CD4-positive, alpha-beta memory T cell (primary cell): ENCODE data around the gene OGFOD3. TPM values are rescaled to one million over a fixed set of nuclear protein-coding genes. Genes with fewer than 3 reads are reported as not detected.

Source experiments
- CTCF ChIA-PET: fragments of 350-600 bp; sonication (Branson Sonifier 250); formaldehyde crosslinking; loops from one replicate; lab custom pipeline; 2021; ENCODE audit warnings: inconsistent platforms; ENCODE audit not compliant: partially characterized antibody; lab: Charles Lee
- POLR2A ChIA-PET: fragments of 350-600 bp; sonication (Branson Sonifier 250); formaldehyde crosslinking; loops from one replicate; lab custom pipeline; 2021; ENCODE audit not compliant: partially characterized antibody; lab: Charles Lee
- DNase-seq, 5 donors: peaks; one replicate each; pipeline versions ENCODE4 v3.0.0 to v3.0.0-alpha.2; 2020 to 2022; ENCODE audit warnings: mixed read lengths in 1 of 5
- H3K27ac ChIP-seq: one replicate; pipeline ENCODE4 v1.7.0; 2013; ENCODE audit warnings: low read depth, low read length
- H3K27me3 ChIP-seq: 2 replicates; pipeline ENCODE4 v1.7.0; 2013; ENCODE audit warnings: mild to moderate bottlenecking, low read length, moderate library complexity; ENCODE audit not compliant: insufficient read depth
- H3K36me3 ChIP-seq: 2 replicates; pipeline ENCODE4 v1.7.0; 2013; ENCODE audit warnings: mild to moderate bottlenecking, low read length, moderate library complexity; ENCODE audit not compliant: insufficient read depth
- H3K4me1 ChIP-seq: 2 replicates; pipeline ENCODE4 v1.7.0; 2013; ENCODE audit warnings: mild to moderate bottlenecking, low read length, moderate library complexity; ENCODE audit not compliant: insufficient read depth
- H3K4me3 ChIP-seq, 2 donors: one replicate each; pipeline ENCODE4 v1.7.0; 2013; ENCODE audit warnings: low read length in 2 of 2, mild to moderate bottlenecking in 1 of 2
- H3K9me3 ChIP-seq, 2 donors: one replicate each; pipeline ENCODE4 v1.7.0; 2013; ENCODE audit warnings: low read length in 2 of 2, control low read depth in 1 of 2; ENCODE audit not compliant: control insufficient read depth in 1 of 2
- H3K27ac Mint-ChIP-seq, 7 donors: one replicate each; pipeline ENCODE4 v1.8.0; 2020 to 2021; ENCODE audit warnings: mixed read lengths in 7 of 7, mild to moderate bottlenecking in 6 of 7, inconsistent platforms in 3 of 7, moderate library complexity in 3 of 7
- H3K27me3 Mint-ChIP-seq, 2 donors: one replicate each; pipeline ENCODE4 v1.8.0; 2020 to 2021; ENCODE audit warnings: mixed read lengths in 2 of 2
- H3K36me3 Mint-ChIP-seq, 2 donors: one replicate each; pipeline ENCODE4 v1.8.0; 2020 to 2021; ENCODE audit warnings: mixed read lengths in 2 of 2, inconsistent platforms in 1 of 2, mild to moderate bottlenecking in 1 of 2
- H3K4me1 Mint-ChIP-seq, 4 donors: one replicate each; pipeline ENCODE4 v1.8.0; 2020 to 2021; ENCODE audit warnings: mixed read lengths in 4 of 4, mild to moderate bottlenecking in 1 of 4
- H3K4me3 Mint-ChIP-seq, 8 donors: one replicate each; pipeline ENCODE4 v1.8.0; 2020 to 2021; ENCODE audit warnings: mixed read lengths in 8 of 8, mild to moderate bottlenecking in 7 of 8, moderate library complexity in 6 of 8, inconsistent platforms in 3 of 8
- H3K9me3 Mint-ChIP-seq, 8 donors: one replicate each; pipeline ENCODE4 v1.8.0; 2020 to 2021; ENCODE audit warnings: mixed read lengths in 8 of 8, mild to moderate bottlenecking in 5 of 8, inconsistent platforms in 3 of 8, moderate library complexity in 1 of 8
- intact Hi-C: fragments of 100-400 bp; cut with micrococcal nuclease; formaldehyde crosslinking; loops from one replicate; pipeline ENCODE4 v1.15.1; 2023
- polyA plus RNA-seq, 2 donors: library from polyadenylated mRNA; unstranded; fragments of 300-500 nt; fragmentation: Illumina TruSeq; gene quantifications; one replicate each; pipeline ENCODE4 v1.2.3, GENCODE V29; 2021
- total RNA-seq, 2 experiments: library from RNA; stranded (reverse); gene quantifications; one replicate each; pipeline ENCODE4 v1.2.3, GENCODE V29; 2021

OGFOD3 gene
- total and polyA plus RNA-seq, 4 experiments from 2014 or later = 23.4 to 36.1 (median 29.5) TPM

- Mint-ChIP-seq H3K27ac (peak overlapping the region in 1 of 7 donors; percentile 77), H3K4me1 (peaks cover 0 to 21% (median 4%) of the 10 kb centered on the region in 4 donors), H3K9me3 (no peaks in the 10 kb centered on the region), H3K4me3 (no peak overlapping the region), H3K36me3 (peaks cover 0 to 15% of the 10 kb centered on the region in 2 donors), H3K27me3 (no peaks in the 10 kb centered on the region)
- intact Hi-C loops = no loop called here
- Histone ChIP-seq H3K27me3 (no peaks in the 10 kb centered on the region), H3K27ac (no peak overlapping the region), H3K36me3 (peaks cover 21% of the 10 kb centered on the region), H3K4me3 (no peak overlapping the region), H3K4me1 (peaks cover 9% of the 10 kb centered on the region), H3K9me3 (no peaks in the 10 kb centered on the region)
- DNase-seq = no peak
- POLR2A ChIA-PET = interaction anchor here (1.1 to 1.5 kb wide), 2 partner anchors 11 to 19 kb away, joined by 4 to 8 read pairs; no protein-coding TSS in a partner anchor
- CTCF ChIA-PET = no interaction called here
Observed at GRCh38 chr17:82438401-82439193, 20.2 kb upstream of the OGFOD3 start.

- Histone ChIP-seq H3K27ac (no peak overlapping the region), H3K36me3 (peaks cover 9% of the 10 kb centered on the region), H3K9me3 (no peaks in the 10 kb centered on the region), H3K4me3 (no peak overlapping the region), H3K4me1 (peaks cover 9% of the 10 kb centered on the region), H3K27me3 (no peaks in the 10 kb centered on the region)
- peaks cover 0 to 20% (median 4%) of the 10 kb centered on the region in 4 donors for H3K4me1 Mint-ChIP-seq
- H3K27ac Mint-ChIP-seq = no peak overlapping the region
- POLR2A ChIA-PET = no interaction called here
- no peak for DNase-seq
- H3K9me3 Mint-ChIP-seq = no peaks in the 10 kb centered on the region
- CTCF ChIA-PET = no interaction called here
- no peaks in the 10 kb centered on the region for H3K27me3 Mint-ChIP-seq
- H3K36me3 Mint-ChIP-seq = peaks cover 0 to 7% of the 10 kb centered on the region in 2 donors
- intact Hi-C loops = no loop called here
- H3K4me3 Mint-ChIP-seq = no peak overlapping the region
Observed at GRCh38 chr17:82437325-82437668, 18.9 kb upstream of the OGFOD3 start.

- Mint-ChIP-seq H3K4me1 (peaks cover 0 to 20% (median 4%) of the 10 kb centered on the region in 4 donors), H3K9me3 (no peaks in the 10 kb centered on the region), H3K4me3 (no peak overlapping the region), H3K36me3 (peaks cover 0 to 7% of the 10 kb centered on the region in 2 donors), H3K27me3 (no peaks in the 10 kb centered on the region), H3K27ac (no peak overlapping the region)
- no peak overlapping the region for H3K27ac ChIP-seq
- no peak overlapping the region for H3K4me3 ChIP-seq
- H3K27me3 ChIP-seq = no peaks in the 10 kb centered on the region
- no peaks in the 10 kb centered on the region for H3K9me3 ChIP-seq
- H3K36me3 ChIP-seq = peaks cover 6% of the 10 kb centered on the region
- ChIA-PET POLR2A (interaction anchor here (1.1 kb wide), 1 partner anchor 13 kb away, joined by 7 read pairs; no protein-coding TSS in a partner anchor), CTCF (no interaction called here)
- intact Hi-C loops = no loop called here
- H3K4me1 ChIP-seq = peaks cover 9% of the 10 kb centered on the region
- no peak for DNase-seq
Observed at GRCh38 chr17:82436601-82437324, 18.4 kb upstream of the OGFOD3 start.

- no peak overlapping the region for H3K27ac Mint-ChIP-seq
- H3K4me3 ChIP-seq = no peak overlapping the region
- H3K9me3 ChIP-seq = no peaks in the 10 kb centered on the region
- peaks cover 9% of the 10 kb centered on the region for H3K4me1 ChIP-seq
- H3K36me3 ChIP-seq = peaks cover 5% of the 10 kb centered on the region
- no peak overlapping the region for H3K27ac ChIP-seq
- POLR2A ChIA-PET = interaction anchor here (1.1 kb wide), 2 partner anchors 8 to 13 kb away, joined by 4 to 7 read pairs; no protein-coding TSS in a partner anchor
- no peak overlapping the region for H3K4me3 Mint-ChIP-seq
- H3K9me3 Mint-ChIP-seq = no peaks in the 10 kb centered on the region
- DNase-seq = no peak
- H3K27me3 Mint-ChIP-seq = no peaks in the 10 kb centered on the region
- H3K27me3 ChIP-seq = no peaks in the 10 kb centered on the region
- H3K36me3 Mint-ChIP-seq = peaks cover 0 to 6% of the 10 kb centered on the region in 2 donors
- intact Hi-C loops = no loop called here
- H3K4me1 Mint-ChIP-seq = peaks cover 0 to 20% (median 4%) of the 10 kb centered on the region in 4 donors
- CTCF ChIA-PET = no interaction called here
Observed at GRCh38 chr17:82435601-82436583, 17.5 kb upstream of the OGFOD3 start.

GRCh38 chr17:82435103-82435502 is 16.7 kb upstream of the OGFOD3 start:
- H3K9me3 ChIP-seq = no peaks in the 10 kb centered on the region
- Mint-ChIP-seq H3K27ac (peak overlapping the region in 1 of 7 donors; percentile 17), H3K27me3 (no peaks in the 10 kb centered on the region), H3K4me1 (peaks cover 3 to 17% (median 4%) of the 10 kb centered on the region in 4 donors), H3K36me3 (peaks cover 1 to 5% of the 10 kb centered on the region in 2 donors), H3K4me3 (no peak overlapping the region), H3K9me3 (no peaks in the 10 kb centered on the region)
- H3K27ac ChIP-seq = no peak overlapping the region
- ChIA-PET POLR2A (interaction anchor here (1.1 to 1.3 kb wide), 3 partner anchors 9 to 23 kb away, joined by 4 to 5 read pairs (median 4); partner anchors contain the start of gene NARF), CTCF (interaction anchor here (1.2 kb wide), 1 partner anchor 10 kb away, joined by 5 read pairs; no protein-coding TSS in a partner anchor)
- peaks cover 9% of the 10 kb centered on the region for H3K4me1 ChIP-seq
- H3K4me3 ChIP-seq = no peak overlapping the region
- intact Hi-C loops = no loop called here
- peaks cover 5% of the 10 kb centered on the region for H3K36me3 ChIP-seq
- no peak for DNase-seq
- H3K27me3 ChIP-seq = no peaks in the 10 kb centered on the region

- ChIA-PET CTCF (interaction anchor here (0.5 to 1.2 kb wide), 3 partner anchors 9 to 120 kb away, joined by 3 to 5 read pairs (median 3); no protein-coding TSS in a partner anchor), POLR2A (interaction anchor here (1.2 to 1.3 kb wide), 2 partner anchors 15 to 24 kb away, joined by 4 to 5 read pairs; partner anchors contain the start of gene NARF)
- intact Hi-C loops = no loop called here
- DNase-seq = peak in 1 of 5 donors; percentile 25
- peaks cover 13% of the 10 kb centered on the region for H3K4me1 ChIP-seq
- no peak overlapping the region for H3K27ac ChIP-seq
- Mint-ChIP-seq H3K4me3 (peak overlapping the region in 1 of 8 donors; percentile 22), H3K4me1 (peaks cover 8 to 26% (median 12%) of the 10 kb centered on the region in 4 donors), H3K36me3 (peaks cover 10 to 11% of the 10 kb centered on the region in 2 donors), H3K9me3 (peaks cover 0 to 2% (median 0%) of the 10 kb centered on the region in 8 donors), H3K27me3 (no peaks in the 10 kb centered on the region), H3K27ac (peak overlapping the region in 2 of 7 donors; percentile 18 to 29)
- H3K27me3 ChIP-seq = no peaks in the 10 kb centered on the region
- H3K9me3 ChIP-seq = no peaks in the 10 kb centered on the region
- H3K4me3 ChIP-seq = no peak overlapping the region
- peaks cover 5% of the 10 kb centered on the region for H3K36me3 ChIP-seq
Observed at GRCh38 chr17:82434216-82434565, 15.8 kb upstream of the OGFOD3 start.
